Smooth muscle cell (in vitro differentiated cells): ENCODE results near the gene SSX2IP. TPM values are rescaled to one million over a fixed set of nuclear protein-coding genes. Genes with fewer than 3 reads are reported as not detected.
"Not testable (repeated sequence)": the region's sequence is repeated elsewhere in the genome, so short reads cannot be mapped to it uniquely, and the experiment has no call there.

Experiments used
- DNase-seq: peaks from one replicate; lab custom pipeline; 2025; ENCODE audit not compliant: unreplicated experiment; lab: John Stamatoyannopoulos, UW
- H2AFZ ChIP-seq: fragments of 200-600 bp; sonication (generic); 2 replicates; pipeline ENCODE4 v1.6.0; 2016; ENCODE audit warnings: antibody characterized with exemption, low read depth, mild to moderate bottlenecking
- H3F3A ChIP-seq: fragments of 200-600 bp; sonication (generic); 2 replicates; pipeline ENCODE4 v1.6.0; 2017; ENCODE audit warnings: antibody characterized with exemption, low read depth
- H3K27ac ChIP-seq: fragments of 200-600 bp; sonication (generic); 2 replicates; pipeline ENCODE4 v1.5.1; 2016; ENCODE audit warnings: low read depth, mild to moderate bottlenecking
- H3K27me3 ChIP-seq: fragments of 200-600 bp; sonication (generic); 2 replicates; pipeline ENCODE4 v1.6.1; 2016; ENCODE audit warnings: low read depth, mild to moderate bottlenecking
- H3K36me3 ChIP-seq: fragments of 200-600 bp; sonication (generic); 2 replicates; pipeline ENCODE4 v1.5.1; 2016; ENCODE audit warnings: low read depth
- H3K4me1 ChIP-seq: fragments of 200-600 bp; sonication (generic); 2 replicates; pipeline ENCODE4 v1.5.1; 2016; ENCODE audit warnings: low read depth
- H3K4me2 ChIP-seq: fragments of 200-600 bp; sonication (generic); 2 replicates; pipeline ENCODE4 v1.6.0; 2016; ENCODE audit warnings: mild to moderate bottlenecking
- H3K4me3 ChIP-seq: fragments of 200-600 bp; sonication (generic); 2 replicates; pipeline ENCODE4 v1.5.1; 2016; ENCODE audit warnings: mild to moderate bottlenecking
- H3K79me2 ChIP-seq: fragments of 200-600 bp; sonication (generic); 2 replicates; pipeline ENCODE4 v1.6.0; 2016; ENCODE audit warnings: low read depth, mild to moderate bottlenecking
- H3K9ac ChIP-seq: fragments of 200-600 bp; sonication (generic); 2 replicates; pipeline ENCODE4 v1.6.0; 2016; ENCODE audit warnings: low read depth
- H3K9me3 ChIP-seq: fragments of 200-600 bp; sonication (generic); replicated peaks from 2 replicates; pipeline ENCODE4 v1.5.1; 2016; ENCODE audit warnings: low read depth
- H4K20me1 ChIP-seq: fragments of 200-600 bp; sonication (generic); 2 replicates; pipeline ENCODE4 v1.6.0; 2016; ENCODE audit warnings: low read depth
- CTCF ChIP-seq: fragments of 200-600 bp; sonication (generic); IDR thresholded peaks from 2 replicates; pipeline ENCODE4 v1.5.1; 2017; ENCODE audit warnings: borderline replicate concordance, mild to moderate bottlenecking, antibody characterized with exemption; ENCODE audit not compliant: insufficient read depth, poor library complexity, severe bottlenecking
- WGBS: methylation state at CpG from one replicate; pipeline ENCODE4 v1.1.7; 2016; ENCODE audit warnings: low lambda C conversion rate; 5-methylcytosine and 5-hydroxymethylcytosine counted together
- polyA plus RNA-seq: library from polyadenylated mRNA; unstranded; fragments of >200 nt; fragmentation: Nextera tagmentation; extraction: Ambion mirVana; gene quantifications from 2 replicates; pipeline ENCODE4 v1.2.1, GENCODE V29; 2016
- total RNA-seq: library from RNA; depleted of rRNA; stranded (reverse); fragments of >200 nt; gene quantifications from 2 replicates; pipeline ENCODE4 v1.2.3, GENCODE V29; 2014

SSX2IP gene
- total and polyA plus RNA-seq, 2 experiments from 2014 or later: 27.4 to 69.7 TPM

GRCh38 chr1:84726593-84727499 is 36.6 kb upstream of the SSX2IP start:
- no peak for DNase-seq
- WGBS: 83% methylated on average over 2 of the region's 2 CpGs

GRCh38 chr1:84724128-84724860 is 34.0 kb upstream of the SSX2IP start:
- peaks cover 36% of the 10 kb centered on the region for H3K4me1 ChIP-seq
- DNase-seq: no peak
- no peaks in the 10 kb centered on the region for H3K79me2 ChIP-seq
- no peaks in the 10 kb centered on the region for H3K36me3 ChIP-seq
- 61% methylated on average over 17 of the region's 17 CpGs for WGBS
- H3K27me3 ChIP-seq: no peaks in the 10 kb centered on the region
- no peak overlapping the region for H3K27ac ChIP-seq
- H2AFZ ChIP-seq: no peak overlapping the region
- H3K4me3 ChIP-seq: no peak overlapping the region
- no peaks in the 10 kb centered on the region for H3K9me3 ChIP-seq
- H3F3A ChIP-seq: peaks cover 28% of the 10 kb centered on the region
- H3K9ac ChIP-seq: no peak overlapping the region
- TF ChIP-seq CTCF: peak; percentile 39
- H4K20me1 ChIP-seq: no peaks in the 10 kb centered on the region
- no peak overlapping the region for H3K4me2 ChIP-seq

More at GRCh38 chr1:84726593-84727499, 36.6 kb upstream of the SSX2IP start:
- Histone ChIP-seq H3K9ac (no peak overlapping the region), H4K20me1 (no peaks in the 10 kb centered on the region), H3K27ac (peak overlapping the region; percentile 54), H3K4me1 (peaks cover 12% of the 10 kb centered on the region), H3K36me3 (no peaks in the 10 kb centered on the region), H3K27me3 (no peaks in the 10 kb centered on the region), H3F3A (peaks cover 7% of the 10 kb centered on the region), H3K4me2 (peak overlapping the region; percentile 18), H3K9me3 (no peaks in the 10 kb centered on the region), H3K4me3 (no peak overlapping the region), H2AFZ (peak overlapping the region; percentile 46), H3K79me2 (no peaks in the 10 kb centered on the region)
- no peak for TF ChIP-seq CTCF

- Histone ChIP-seq H3K9ac (no peak overlapping the region), H2AFZ (peak overlapping the region; percentile 2), H3K4me1 (peaks cover 43% of the 10 kb centered on the region), H3K4me3 (no peak overlapping the region), H3K9me3 (no peaks in the 10 kb centered on the region), H3K4me2 (no peak overlapping the region), H3K27me3 (no peaks in the 10 kb centered on the region), H3F3A (peaks cover 38% of the 10 kb centered on the region), H3K27ac (peak overlapping the region; percentile 87), H3K36me3 (no peaks in the 10 kb centered on the region), H3K79me2 (no peaks in the 10 kb centered on the region), H4K20me1 (no peaks in the 10 kb centered on the region)
- WGBS: 27% methylated on average over 3 of the region's 3 CpGs
- DNase-seq: no peak
- no peak for TF ChIP-seq CTCF
These were observed 32.5 kb upstream of the SSX2IP start for GRCh38 chr1:84722794-84723193.

GRCh38 chr1:84721872-84722271 is 31.6 kb upstream of the SSX2IP start:
- not testable (repeated sequence) for H2AFZ ChIP-seq, H4K20me1 ChIP-seq, H3K79me2 ChIP-seq, H3K27me3 ChIP-seq, H3K9ac ChIP-seq, H3K9me3 ChIP-seq, DNase-seq, H3K36me3 ChIP-seq, H3K4me3 ChIP-seq
- Histone ChIP-seq H3K27ac (peak overlapping the region; percentile 87), H3F3A (peaks cover 38% of the 10 kb centered on the region), H3K4me1 (peaks cover 36% of the 10 kb centered on the region), H3K4me2 (peak overlapping the region; percentile 11)
- WGBS: 64% methylated on average over 2 of the region's 2 CpGs
